Neuron (in vitro differentiated cells): Measurements from ENCODE around the gene CIITA.
"Not testable (repeated sequence)": the region's sequence is repeated elsewhere in the genome, so short reads cannot be mapped to it uniquely, and the experiment has no call there.

Experiments used
- H2AFZ ChIP-seq: one replicate; pipeline ENCODE4 v1.6.1; 2013; ENCODE audit warnings: low read depth, mild to moderate bottlenecking, inconsistent platforms, low read length, moderate library complexity
- H3K27me3 ChIP-seq: one replicate; pipeline ENCODE4 v1.6.1; 2013; ENCODE audit warnings: low read length; ENCODE audit not compliant: insufficient read depth
- H3K36me3 ChIP-seq: one replicate; pipeline ENCODE4 v1.6.1; 2013; ENCODE audit warnings: low read length; ENCODE audit not compliant: insufficient read depth
- H3K4me1 ChIP-seq: one replicate; pipeline ENCODE4 v1.6.1; 2013; ENCODE audit warnings: low read length; ENCODE audit not compliant: insufficient read depth
- H3K4me3 ChIP-seq: 2 replicates; pipeline ENCODE4 v1.5.1; 2013; ENCODE audit warnings: mild to moderate bottlenecking, low read length, moderate library complexity
- H3K9me3 ChIP-seq: one replicate; pipeline ENCODE4 v1.6.1; 2013; ENCODE audit warnings: low read length

CIITA gene

GRCh38 chr16:10957771-10958482 lies 80.9 kb downstream of the CIITA start:
- H3K36me3 ChIP-seq = peaks cover 16% of the 10 kb centered on the region

DNA sequence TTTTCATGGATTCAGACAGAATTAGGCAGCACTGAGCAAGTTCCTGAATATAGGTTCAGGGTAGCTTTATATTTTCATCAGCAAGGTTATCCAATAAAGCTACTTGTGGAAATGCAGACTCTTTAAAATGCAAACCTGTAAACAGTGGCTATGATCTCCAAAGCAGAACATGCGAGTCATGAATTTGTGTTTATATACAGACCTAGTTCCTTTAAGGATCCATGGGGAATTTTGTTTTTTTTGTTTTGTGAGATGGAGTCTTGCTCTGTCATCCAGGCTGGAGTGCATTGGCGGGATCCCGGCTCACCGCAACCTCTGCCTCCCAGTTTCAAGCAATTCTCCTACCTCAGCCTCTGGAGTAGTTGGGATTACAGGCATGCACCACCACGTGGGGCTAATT lies 82.2 kb downstream of the CIITA start:
- Histone ChIP-seq H3K36me3 (peaks cover 20% of the 10 kb centered on the region), H3K4me3 (no peak overlapping the region), H2AFZ (no peak overlapping the region), H3K27me3 (no peaks in the 10 kb centered on the region), H3K4me1 (peaks cover under 1% of the 10 kb centered on the region), H3K9me3 (no peaks in the 10 kb centered on the region)

More at GRCh38 chr16:10957771-10958482, 80.9 kb downstream of the CIITA start:
- Histone ChIP-seq H2AFZ (no peak overlapping the region), H3K4me3 (no peak overlapping the region), H3K27me3 (no peaks in the 10 kb centered on the region), H3K9me3 (no peaks in the 10 kb centered on the region), H3K4me1 (no peaks in the 10 kb centered on the region)

- Histone ChIP-seq H3K4me3 (no peak overlapping the region), H3K9me3 (no peaks in the 10 kb centered on the region), H3K4me1 (peaks cover 4% of the 10 kb centered on the region), H3K27me3 (no peaks in the 10 kb centered on the region), H2AFZ (no peak overlapping the region), H3K36me3 (peaks cover 20% of the 10 kb centered on the region)
These were observed 84.2 kb downstream of the CIITA start for GRCh38 chr16:10961231-10961630.

- peaks cover 4% of the 10 kb centered on the region for H3K4me1 ChIP-seq
- no peaks in the 10 kb centered on the region for H3K9me3 ChIP-seq
- peaks cover 13% of the 10 kb centered on the region for H3K36me3 ChIP-seq
- H2AFZ ChIP-seq = no peak overlapping the region
- H3K27me3 ChIP-seq = no peaks in the 10 kb centered on the region
- no peak overlapping the region for H3K4me3 ChIP-seq
These were observed 87.3 kb downstream of the CIITA start for GRCh38 chr16:10964039-10964890.

GRCh38 chr16:10964891-10965326 lies 87.9 kb downstream of the CIITA start:
- H3K27me3 ChIP-seq = no peaks in the 10 kb centered on the region
- peaks cover 4% of the 10 kb centered on the region for H3K4me1 ChIP-seq
- H3K9me3 ChIP-seq = no peaks in the 10 kb centered on the region
- H3K36me3 ChIP-seq = peaks cover 18% of the 10 kb centered on the region
- no peak overlapping the region for H3K4me3 ChIP-seq
- no peak overlapping the region for H2AFZ ChIP-seq

GRCh38 chr16:10965440-10966061 lies 88.5 kb downstream of the CIITA start:
- peaks cover 4% of the 10 kb centered on the region for H3K4me1 ChIP-seq
- H3K9me3 ChIP-seq = no peaks in the 10 kb centered on the region
- no peaks in the 10 kb centered on the region for H3K27me3 ChIP-seq
- H2AFZ ChIP-seq = no peak overlapping the region
- H3K4me3 ChIP-seq = no peak overlapping the region
- H3K36me3 ChIP-seq = peaks cover 20% of the 10 kb centered on the region

- H3K36me3 ChIP-seq = peaks cover 23% of the 10 kb centered on the region
These were observed 89.1 kb downstream of the CIITA start for GRCh38 chr16:10966129-10966528.

DNA sequence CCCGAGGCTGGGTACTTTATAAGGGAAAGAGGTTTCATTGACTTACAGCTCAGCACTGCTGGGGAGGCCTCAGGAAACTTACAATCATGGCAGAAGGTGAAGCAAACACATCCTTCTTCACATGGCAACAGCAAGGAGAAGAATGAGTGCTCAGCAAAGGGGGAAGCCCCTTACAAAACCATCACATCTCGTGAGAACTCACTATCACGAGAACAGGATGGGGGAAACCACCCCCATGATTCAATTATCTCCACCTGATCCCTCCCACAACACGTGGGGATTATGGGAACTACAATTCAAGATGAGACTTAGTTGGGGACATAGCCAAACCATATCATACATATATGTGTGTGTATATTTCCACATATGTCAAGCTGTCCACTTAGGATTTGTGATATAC lies 89.6 kb downstream of the CIITA start:
- not testable (repeated sequence) for H2AFZ ChIP-seq, H3K4me3 ChIP-seq, H3K27me3 ChIP-seq, H3K4me1 ChIP-seq, H3K9me3 ChIP-seq
- peaks cover 25% of the 10 kb centered on the region for H3K36me3 ChIP-seq

More at GRCh38 chr16:10966129-10966528, 89.1 kb downstream of the CIITA start:
- no peaks in the 10 kb centered on the region for H3K27me3 ChIP-seq
- H3K4me3 ChIP-seq = no peak overlapping the region
- H2AFZ ChIP-seq = no peak overlapping the region
- peaks cover 4% of the 10 kb centered on the region for H3K4me1 ChIP-seq
- H3K9me3 ChIP-seq = no peaks in the 10 kb centered on the region

GRCh38 chr16:10967986-10968385 lies 91.0 kb downstream of the CIITA start:
- H3K27me3 ChIP-seq = no peaks in the 10 kb centered on the region
- no peak overlapping the region for H2AFZ ChIP-seq
- peaks cover 24% of the 10 kb centered on the region for H3K36me3 ChIP-seq
- H3K4me1 ChIP-seq = peaks cover 10% of the 10 kb centered on the region
- H3K9me3 ChIP-seq = no peaks in the 10 kb centered on the region
- H3K4me3 ChIP-seq = no peak overlapping the region

DNA sequence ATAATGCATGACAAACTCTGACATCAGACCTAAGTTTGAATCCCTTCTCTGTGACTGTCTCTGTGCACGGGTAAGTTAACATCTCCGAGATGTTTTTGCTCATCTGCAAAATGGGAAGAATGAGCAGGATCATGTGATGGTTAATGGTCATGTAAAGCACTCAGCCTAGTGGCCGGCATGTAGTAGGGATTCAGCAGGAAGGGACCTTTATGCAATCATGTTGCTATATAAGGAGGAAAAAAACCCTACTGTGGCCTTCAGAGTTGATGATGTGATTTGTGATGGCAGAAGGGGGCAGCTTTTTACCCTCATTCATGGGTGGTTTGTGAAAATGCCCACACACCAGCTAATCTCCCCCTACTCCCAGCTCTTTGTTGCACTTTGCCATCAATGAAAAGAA lies 91.5 kb downstream of the CIITA start:
- Histone ChIP-seq H3K36me3 (peaks cover 22% of the 10 kb centered on the region), H3K9me3 (no peaks in the 10 kb centered on the region), H3K4me3 (no peak overlapping the region), H3K27me3 (no peaks in the 10 kb centered on the region), H3K4me1 (peaks cover 14% of the 10 kb centered on the region), H2AFZ (no peak overlapping the region)

DNA sequence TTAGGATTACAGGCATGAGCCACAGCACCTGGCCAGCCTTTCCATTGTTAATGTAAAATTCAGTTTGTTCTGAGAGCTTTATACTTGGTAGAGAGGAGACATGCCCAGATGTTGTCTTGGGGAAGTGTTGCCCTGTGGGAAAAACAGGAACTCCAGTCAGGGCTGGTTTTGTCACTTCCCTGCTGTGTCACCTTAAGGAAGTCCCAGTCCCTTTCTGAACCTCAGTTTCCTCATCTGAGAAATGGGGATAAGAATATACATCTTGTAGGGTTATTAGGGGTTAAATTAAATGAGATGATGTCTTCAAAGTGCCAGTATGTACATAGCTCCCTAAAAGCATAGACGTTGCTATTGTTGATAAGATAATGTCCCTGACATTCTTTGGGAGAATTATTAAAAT lies 92.6 kb downstream of the CIITA start:
- no peak overlapping the region for H2AFZ ChIP-seq
- H3K36me3 ChIP-seq = peaks cover 22% of the 10 kb centered on the region
- no peaks in the 10 kb centered on the region for H3K9me3 ChIP-seq
- H3K27me3 ChIP-seq = no peaks in the 10 kb centered on the region
- no peak overlapping the region for H3K4me3 ChIP-seq
- peaks cover 10% of the 10 kb centered on the region for H3K4me1 ChIP-seq

GRCh38 chr16:10970065-10970464 lies 93.1 kb downstream of the CIITA start:
- Histone ChIP-seq H3K27me3 (no peaks in the 10 kb centered on the region), H3K36me3 (peaks cover 22% of the 10 kb centered on the region), H3K4me1 (peaks cover 10% of the 10 kb centered on the region), H3K4me3 (no peak overlapping the region), H2AFZ (no peak overlapping the region), H3K9me3 (no peaks in the 10 kb centered on the region)

DNA sequence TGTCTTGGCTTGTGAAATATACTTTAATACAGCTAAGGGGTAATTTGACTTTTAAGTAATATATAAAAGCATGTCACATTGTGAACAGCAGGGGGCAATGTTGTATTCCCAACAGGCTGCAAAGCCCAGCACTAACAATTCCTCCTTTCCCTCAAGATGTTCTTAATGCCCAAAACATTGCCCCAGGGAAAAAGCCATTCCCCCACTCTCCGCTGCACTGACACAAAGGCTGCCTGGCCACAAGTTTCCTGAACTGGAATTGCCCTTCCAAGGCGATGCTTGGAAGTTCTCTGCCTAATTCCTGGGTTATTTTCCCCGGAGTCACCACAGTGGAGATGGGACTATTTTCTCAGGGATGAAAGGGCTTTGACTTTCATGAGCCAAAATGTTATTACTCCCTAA lies 94.6 kb downstream of the CIITA start:
- H3K9me3 ChIP-seq = no peaks in the 10 kb centered on the region
- no peak overlapping the region for H3K4me3 ChIP-seq
- peaks cover 12% of the 10 kb centered on the region for H3K4me1 ChIP-seq
- no peak overlapping the region for H2AFZ ChIP-seq
- H3K36me3 ChIP-seq = peaks cover 22% of the 10 kb centered on the region
- H3K27me3 ChIP-seq = no peaks in the 10 kb centered on the region
